Superior temporal gyrus (tissue), 1 donor: ENCODE data around the gene OR10K1.
"Not testable (repeated sequence)": the region's sequence is repeated elsewhere in the genome, so short reads cannot be mapped to it uniquely, and the experiment has no call there.

ENCODE experiments used
- DNase-seq: peaks from one replicate; pipeline ENCODE4 v3.0.0-alpha.2; 2016; ENCODE audit errors: extremely low spot score

The OR10K1 gene, protein sequence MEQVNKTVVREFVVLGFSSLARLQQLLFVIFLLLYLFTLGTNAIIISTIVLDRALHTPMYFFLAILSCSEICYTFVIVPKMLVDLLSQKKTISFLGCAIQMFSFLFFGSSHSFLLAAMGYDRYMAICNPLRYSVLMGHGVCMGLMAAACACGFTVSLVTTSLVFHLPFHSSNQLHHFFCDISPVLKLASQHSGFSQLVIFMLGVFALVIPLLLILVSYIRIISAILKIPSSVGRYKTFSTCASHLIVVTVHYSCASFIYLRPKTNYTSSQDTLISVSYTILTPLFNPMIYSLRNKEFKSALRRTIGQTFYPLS

GRCh38 chr1:158461534-158461933 is at the start of gene OR10K1:
Gene OR10K1 (plus strand): TSS chr1:158461834. CDS start chr1:158465562, 3,728 bp downstream.
- DNase-seq: no peak

DNA sequence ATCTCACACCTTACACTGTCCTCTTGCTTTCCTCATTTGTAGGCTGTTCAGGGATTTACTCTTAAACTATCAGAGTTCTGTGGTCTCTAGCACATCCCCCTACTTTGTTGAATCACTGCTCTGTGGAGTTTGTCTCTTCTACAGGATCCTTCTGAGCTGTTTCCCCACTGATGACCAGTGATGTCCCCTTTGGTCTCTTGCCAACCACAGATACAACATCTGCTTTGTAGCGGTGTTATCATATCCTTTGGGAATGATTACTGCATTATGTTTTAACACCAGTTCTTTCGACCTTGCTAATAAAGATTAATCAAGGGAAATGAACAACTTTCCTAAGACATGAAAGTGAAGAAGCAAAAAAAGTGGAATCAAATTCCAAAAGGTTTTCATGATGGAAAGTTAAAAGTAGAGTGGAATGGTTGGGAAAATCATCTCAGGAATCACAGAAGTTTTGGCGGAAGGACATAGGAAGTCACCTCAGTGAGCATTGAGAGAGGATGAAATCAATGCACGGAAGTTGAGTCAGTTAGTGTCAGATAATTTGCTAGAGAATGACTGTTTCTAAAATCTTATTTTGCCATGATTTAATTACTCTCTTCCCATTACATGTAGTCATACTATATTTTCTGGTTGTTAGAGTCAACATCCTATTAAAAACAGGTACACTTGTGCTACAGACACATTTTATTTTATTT is 46.8 kb upstream of the OR10K1 start:
- DNase-seq: no peak

GRCh38 chr1:158417586-158417985 is 44.0 kb upstream of the OR10K1 start:
- no peak for DNase-seq

DNA sequence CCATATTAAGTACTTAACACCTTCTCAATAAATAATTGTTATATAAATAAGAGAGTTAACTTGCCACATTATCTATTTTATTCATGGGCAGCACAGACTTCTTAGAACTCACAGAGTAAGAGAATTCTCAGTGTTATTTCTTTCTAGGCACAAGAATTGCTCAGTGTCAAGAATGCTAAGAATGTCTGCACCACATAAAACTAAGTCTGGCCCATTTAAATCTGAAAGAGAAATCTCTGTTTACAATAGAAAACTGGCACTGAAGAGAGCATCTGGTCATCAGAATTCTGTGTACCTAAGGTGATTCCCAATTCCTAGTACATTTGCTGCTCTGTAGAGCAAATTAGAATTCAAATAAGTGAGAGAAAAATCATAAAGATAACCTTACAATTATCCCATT is 39.4 kb upstream of the OR10K1 start:
- no peak for DNase-seq

- no peak for DNase-seq
These were observed 36.6 kb upstream of the OR10K1 start for GRCh38 chr1:158425027-158425426.

GRCh38 chr1:158426137-158426536 is 35.5 kb upstream of the OR10K1 start, which contains the start of gene OR10K2:
Gene OR10K2 (minus strand): TSS chr1:158426237. CDS start chr1:158420866, 5,371 bp downstream.
- no peak for DNase-seq

DNA sequence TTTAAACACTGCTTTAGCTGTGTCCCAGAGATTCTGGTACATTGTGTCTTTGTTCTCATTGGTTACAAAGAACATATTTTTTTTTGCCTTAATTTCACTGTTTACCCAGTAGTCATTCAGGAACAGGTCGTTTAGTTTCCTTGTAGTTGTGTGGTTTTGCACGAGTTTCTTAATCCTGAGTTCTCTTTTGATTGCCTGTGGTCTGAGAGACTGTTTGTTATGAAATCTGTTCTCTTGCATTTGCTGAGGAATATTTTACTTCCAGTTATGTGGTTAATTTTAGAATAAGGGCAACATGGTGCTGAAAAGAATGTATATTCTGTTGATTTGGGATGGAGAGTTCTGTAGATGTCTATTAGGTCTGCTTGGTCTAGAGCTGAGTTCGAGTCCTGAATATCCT is 31.5 kb upstream of the OR10K1 start:
- DNase-seq: not testable (repeated sequence)

DNA sequence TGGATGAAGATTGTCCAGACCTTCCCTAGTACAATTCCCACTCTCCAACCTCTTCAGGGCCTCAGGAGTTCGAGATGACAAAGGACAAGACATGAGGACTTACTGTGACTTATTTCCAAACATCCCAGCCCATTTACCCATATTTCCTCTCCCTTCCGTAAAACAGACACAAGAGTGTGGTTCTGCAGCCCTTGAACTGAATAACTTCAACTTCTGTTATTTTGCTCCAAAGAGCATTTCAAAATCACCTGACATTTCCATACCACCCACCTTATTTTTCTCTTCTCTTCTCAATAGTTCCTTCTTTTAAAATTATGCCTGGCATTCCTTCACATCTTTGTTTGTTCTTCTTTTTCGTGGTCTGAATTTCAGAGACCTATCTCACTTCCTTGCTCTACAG is 26.9 kb upstream of the OR10K1 start:
- DNase-seq: no peak

DNA sequence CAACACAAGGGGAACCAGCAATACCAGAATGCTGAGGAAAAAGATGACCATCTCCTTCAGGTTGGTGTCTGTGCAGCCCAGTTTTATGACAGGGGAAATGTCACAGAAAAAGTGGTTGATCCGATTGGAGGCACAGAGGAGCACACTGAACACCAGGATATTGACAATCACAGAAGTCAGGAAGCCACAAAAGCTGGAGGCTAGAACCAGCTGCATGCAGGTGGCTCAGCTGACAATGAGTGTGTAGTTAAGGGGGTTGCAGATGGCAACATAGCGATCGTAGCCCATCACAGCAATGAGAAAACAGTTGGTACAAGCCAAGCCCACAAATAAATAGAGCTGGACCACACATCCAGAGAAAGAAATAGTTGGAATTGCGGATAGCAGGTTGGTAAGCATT is 16.3 kb upstream of the OR10K1 start:
- DNase-seq: no peak

DNA sequence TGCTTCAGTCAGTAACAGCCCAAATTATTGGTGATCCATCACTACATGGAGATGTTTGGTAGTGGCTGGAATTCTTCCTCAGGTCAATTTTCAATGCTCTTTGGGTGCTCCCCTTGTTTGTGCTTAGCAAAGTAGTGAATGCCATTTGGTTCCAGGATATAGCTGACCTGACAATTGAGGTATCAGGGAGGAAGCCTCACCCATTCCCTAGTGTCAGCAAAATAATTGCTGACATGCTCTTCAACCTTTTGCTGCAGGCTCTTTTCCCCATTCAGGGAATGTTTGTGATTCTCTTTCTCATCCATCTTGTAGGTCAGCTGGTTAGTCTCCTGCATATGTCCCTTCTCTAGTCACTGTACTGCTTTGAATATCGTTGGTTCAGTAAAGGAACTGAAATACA is 7.1 kb upstream of the OR10K1 start:
- DNase-seq: no peak

DNA sequence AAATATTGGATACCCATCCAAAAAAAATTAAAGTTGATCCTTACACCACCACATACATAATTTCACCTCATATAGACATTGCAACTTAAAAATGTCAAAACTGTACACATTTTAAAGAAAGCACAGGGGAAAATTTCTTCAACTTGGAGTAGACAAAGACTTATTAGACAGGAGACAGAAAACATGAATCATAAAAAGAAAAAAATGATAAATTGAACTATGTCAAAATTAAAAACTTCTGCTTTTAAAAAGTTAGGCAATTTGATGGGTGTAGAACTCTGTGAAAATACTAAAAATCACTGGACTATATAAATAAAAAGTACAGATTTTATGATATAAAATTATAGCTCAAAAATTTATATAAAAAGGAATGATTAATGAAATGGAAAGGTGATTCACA is 4.4 kb upstream of the OR10K1 start:
- DNase-seq: no peak

DNA sequence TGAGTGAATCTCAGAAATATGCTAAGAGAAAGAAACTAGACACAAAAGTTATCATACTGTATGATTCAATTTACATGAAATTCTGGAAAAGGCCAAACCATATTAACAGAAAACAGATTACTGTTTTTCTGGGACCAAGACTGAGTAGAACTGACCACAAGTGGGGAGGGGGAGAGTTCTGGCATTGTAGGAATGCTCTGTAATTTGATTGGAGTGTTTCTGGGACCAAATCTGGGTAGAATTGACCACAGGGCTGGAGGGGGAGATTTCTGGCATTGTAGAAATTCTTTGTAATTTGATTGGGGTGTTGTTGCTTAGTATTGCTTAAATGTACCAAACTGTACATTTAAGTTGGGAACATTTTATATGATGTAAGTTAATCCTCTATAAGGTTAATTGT is 3.4 kb upstream of the OR10K1 start:
- DNase-seq: no peak

- DNase-seq: no peak
These were observed 10.3 kb downstream of the OR10K1 start, which contains the start of gene OR10R2 for GRCh38 chr1:158471920-158472319. Gene OR10R2 (plus strand): TSS chr1:158472220. CDS start chr1:158472326, 106 bp downstream.

DNA sequence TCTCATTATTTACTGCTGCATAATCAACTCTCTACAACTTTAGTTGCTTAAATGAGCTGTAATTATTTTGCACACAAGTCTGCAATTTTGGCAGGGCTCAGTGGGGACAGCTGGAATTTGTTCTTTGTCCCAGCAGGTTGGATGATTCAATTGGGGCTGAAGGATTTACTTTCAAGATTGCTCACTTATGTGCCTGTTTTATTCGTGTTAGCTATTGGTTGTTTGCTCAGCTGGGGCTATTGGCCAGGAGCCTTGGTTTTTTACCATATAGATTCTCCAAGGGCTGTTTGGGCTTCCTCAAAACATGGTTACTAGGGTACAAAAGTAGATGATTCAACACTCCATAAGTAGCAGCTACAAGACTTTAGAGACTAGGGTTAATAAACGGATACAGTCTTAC is 23.8 kb downstream of the OR10K1 start:
- DNase-seq: no peak

DNA sequence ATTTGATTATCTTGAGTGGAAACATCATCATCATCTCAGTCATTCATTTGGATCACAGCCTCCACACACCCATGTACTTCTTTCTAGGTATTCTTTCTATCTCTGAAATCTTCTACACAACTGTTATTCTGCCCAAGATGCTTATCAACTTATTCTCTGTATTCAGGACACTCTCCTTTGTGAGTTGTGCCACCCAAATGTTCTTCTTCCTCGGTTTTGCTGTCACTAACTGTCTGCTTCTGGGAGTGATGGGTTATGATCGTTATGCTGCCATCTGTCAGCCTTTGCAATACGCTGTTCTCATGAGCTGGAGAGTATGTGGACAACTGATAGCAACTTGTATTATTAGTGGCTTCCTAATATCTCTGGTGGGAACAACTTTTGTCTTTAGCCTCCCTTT is 29.7 kb downstream of the OR10K1 start:
- DNase-seq: no peak

DNA sequence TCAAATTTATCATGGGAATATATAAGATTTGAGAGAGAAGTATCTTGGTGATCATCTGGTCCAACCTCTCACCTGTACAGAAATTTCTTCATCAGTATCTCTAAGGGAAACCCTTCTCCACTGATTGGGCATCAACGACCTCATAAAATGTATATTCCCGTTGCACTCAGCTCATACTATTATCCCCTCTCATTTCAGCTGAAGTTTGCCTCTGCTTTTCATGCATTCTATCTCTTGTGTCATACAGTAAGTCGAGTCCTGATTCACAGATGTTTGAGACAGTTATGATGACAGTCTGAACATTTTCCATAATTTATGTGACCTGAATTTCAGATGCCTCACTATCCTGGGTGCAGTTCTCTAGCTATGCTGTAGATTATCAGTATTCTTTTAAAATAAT is 31.4 kb downstream of the OR10K1 start:
- DNase-seq: no peak

DNA sequence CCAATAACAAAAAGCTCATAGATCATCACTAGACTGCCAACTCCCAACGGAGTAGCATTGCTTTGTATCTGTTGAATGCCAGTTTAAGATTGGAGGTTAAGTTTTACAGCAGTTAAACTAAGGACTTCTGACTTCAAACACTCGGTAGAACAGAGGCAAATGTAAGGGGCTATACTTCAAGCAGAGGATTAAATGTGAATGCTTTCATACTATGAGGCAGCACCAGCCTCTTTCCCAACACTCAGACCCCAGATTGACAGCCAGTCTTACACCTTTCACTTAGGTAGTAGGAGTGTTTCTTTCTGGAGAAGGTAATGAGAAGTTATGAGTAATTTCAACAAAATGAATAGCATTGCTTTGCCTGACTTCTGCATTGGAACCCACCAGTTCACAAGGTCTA is 33.2 kb downstream of the OR10K1 start:
- no peak for DNase-seq

- peak; percentile 71 for DNase-seq
These were observed 34.7 kb downstream of the OR10K1 start for GRCh38 chr1:158496374-158496773.

GRCh38 chr1:158506369-158506987 is 44.8 kb downstream of the OR10K1 start:
- no peak for DNase-seq

DNA sequence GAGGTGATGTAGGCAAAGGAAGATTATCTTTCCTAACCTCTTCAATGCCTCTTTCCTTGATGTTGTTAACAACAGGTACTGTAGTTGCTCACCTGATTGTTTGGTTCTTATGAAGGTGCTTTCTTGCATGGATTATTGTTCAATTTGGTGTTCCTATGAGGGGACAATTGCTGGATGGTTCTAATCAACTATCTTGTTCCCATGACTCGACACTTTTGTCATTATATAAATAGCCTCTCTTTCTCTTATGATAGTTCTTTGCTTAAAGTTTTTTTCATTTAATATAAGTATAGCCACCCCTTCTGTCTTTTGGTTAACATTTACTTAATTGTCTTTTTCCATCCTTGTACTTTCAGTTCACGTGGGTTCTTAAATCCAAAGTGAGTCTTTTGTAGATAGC is 45.9 kb downstream of the OR10K1 start:
- no peak for DNase-seq

DNA sequence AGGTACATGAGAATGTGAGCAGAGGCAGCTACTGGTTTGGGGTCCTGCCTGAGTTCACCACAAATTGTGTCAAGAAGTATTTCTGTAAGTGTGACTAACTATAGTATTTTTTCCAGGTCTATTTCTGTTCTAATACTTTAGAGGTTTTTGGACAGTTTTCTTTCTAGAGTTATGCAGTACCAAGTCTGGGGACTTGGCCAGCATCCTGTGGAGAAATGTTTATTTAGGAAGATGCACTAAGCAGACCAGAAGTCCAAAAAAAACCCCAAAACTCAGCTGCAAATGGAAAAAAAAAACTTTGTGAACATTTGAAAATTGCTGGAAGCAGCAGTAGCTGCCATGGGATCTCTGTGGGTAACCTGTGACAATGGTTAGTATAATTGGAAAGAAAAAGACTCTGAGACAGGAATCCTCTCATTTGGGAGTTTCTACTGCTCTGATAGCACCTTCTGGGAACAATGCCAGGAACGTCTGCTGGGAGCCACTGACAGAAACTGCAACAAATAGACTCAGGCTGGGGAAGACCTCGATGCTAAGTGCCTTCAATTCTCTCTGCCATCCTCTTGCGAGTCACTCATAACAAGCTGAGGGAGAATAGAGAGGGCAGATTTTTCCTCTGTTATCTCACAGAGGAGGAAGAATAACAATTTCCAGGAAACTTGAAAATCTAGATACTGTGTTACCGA is 48.0 kb downstream of the OR10K1 start:
- DNase-seq: no peak

GRCh38 chr1:158516966-158517365 is 55.3 kb downstream of the OR10K1 start:
- DNase-seq: peak; percentile 69
